ENCODE data around the gene DMXL2. TPM values are rescaled to one million over a fixed set of nuclear protein-coding genes. Genes with fewer than 3 reads are reported as not detected.
A peak's percentile ranks its signal among the peaks of the same experiment; 100 is the strongest.

Gene DMXL2
- total and polyA plus RNA-seq, 2 donors = 18.9 to 34.8 TPM

DNA sequence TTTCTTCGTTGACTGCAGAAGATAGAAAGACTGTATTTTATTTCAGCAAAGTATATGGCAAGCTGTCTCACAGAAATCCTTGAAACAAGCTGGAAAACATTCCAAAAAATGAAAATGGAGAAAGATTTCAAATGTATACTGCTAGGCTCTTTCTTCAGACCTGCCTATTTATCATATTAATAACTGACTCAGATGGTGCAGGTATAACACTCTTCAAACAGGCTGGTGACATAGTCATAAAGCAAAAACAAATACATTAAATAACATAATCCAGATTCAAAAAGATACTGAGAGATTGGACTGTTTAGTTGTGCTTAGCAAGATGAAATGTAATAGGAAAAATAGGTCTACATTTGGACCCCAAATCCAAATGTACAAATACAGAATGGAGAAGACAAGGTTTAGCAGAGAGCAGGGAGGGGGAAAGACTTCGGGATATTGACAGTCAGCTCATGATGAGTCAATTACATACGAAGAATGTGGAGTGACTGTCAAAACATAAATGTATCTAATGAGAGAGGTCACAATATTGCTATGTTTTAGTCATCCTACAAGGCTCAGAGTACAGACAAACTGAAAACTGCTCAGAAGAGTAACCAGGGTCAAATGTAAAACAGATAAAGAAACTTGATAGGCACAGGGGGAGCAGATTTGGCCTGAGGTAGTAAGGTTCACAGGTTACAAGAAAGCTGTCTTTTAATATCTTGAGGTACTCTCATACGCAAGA lies 88.7 kb downstream of the DMXL2 start:
- Histone ChIP-seq H3K9me3 (ENCODE audit: control insufficient read depth in 2 of 2, insufficient read depth in 1 of 2, low read length in 1 of 2) (no peaks in the 10 kb centered on the region), H3K27ac (ENCODE audit: low read depth in 1 of 2, low read length in 1 of 2) (no peak overlapping the region), H3K4me3 (ENCODE audit: low read length in 2 of 2) (no peak overlapping the region), H3K27me3 (ENCODE audit: control insufficient read depth in 2 of 2, insufficient read depth in 1 of 2, low read length in 1 of 2) (no peaks in the 10 kb centered on the region), H3K36me3 (ENCODE audit: control insufficient read depth in 2 of 2, insufficient read depth in 2 of 2, low read length in 1 of 2) (no peaks in the 10 kb centered on the region), H3K4me1 (ENCODE audit: control insufficient read depth in 2 of 2, insufficient read depth in 2 of 2, low read length in 2 of 2) (no peaks in the 10 kb centered on the region)
- no peak for DNase-seq (ENCODE audit: low read depth in 6 of 9, low spot score in 9 of 9)
- 94% methylated on average over 4 of the region's 4 CpGs for WGBS

GRCh38 chr15:51526955-51527354 lies 95.6 kb downstream of the DMXL2 start:
- no peaks in the 10 kb centered on the region for H3K36me3 ChIP-seq (ENCODE audit: control insufficient read depth in 2 of 2, insufficient read depth in 2 of 2, low read length in 1 of 2)
- no peak overlapping the region for H3K27ac ChIP-seq (ENCODE audit: low read depth in 1 of 2, low read length in 1 of 2)
- no peaks in the 10 kb centered on the region for H3K9me3 ChIP-seq (ENCODE audit: control insufficient read depth in 2 of 2, insufficient read depth in 1 of 2, low read length in 1 of 2)
- H3K27me3 ChIP-seq (ENCODE audit: control insufficient read depth in 2 of 2, insufficient read depth in 1 of 2, low read length in 1 of 2) = no peaks in the 10 kb centered on the region
- no peaks in the 10 kb centered on the region for H3K4me1 ChIP-seq (ENCODE audit: control insufficient read depth in 2 of 2, insufficient read depth in 2 of 2, low read length in 2 of 2)
- 99% methylated on average over 5 of the region's 5 CpGs for WGBS
- H3K4me3 ChIP-seq (ENCODE audit: low read length in 2 of 2) = no peak overlapping the region
- DNase-seq (ENCODE audit: low read depth in 6 of 9, low spot score in 9 of 9) = no peak

DNA sequence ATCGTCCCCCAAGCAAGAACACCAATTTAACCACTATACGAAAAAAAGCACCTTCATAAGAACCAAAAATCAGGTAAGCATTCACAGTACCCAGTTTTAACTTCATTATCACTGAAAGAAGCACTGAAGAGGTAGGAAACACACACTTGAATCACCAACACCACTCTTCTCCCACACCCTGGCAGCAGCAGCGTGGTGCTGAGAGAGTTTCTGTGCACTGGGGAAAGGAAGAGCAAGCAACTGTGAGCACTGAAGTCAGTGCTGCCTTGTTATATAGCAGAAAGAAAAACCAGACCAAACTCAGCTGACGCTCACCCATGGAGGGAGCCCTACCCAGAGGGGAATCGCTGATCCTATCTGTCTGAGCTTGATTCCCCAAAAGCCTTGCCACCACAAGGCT lies 98.2 kb downstream of the DMXL2 start:
- Histone ChIP-seq H3K4me3 (ENCODE audit: low read length in 2 of 2) (no peak overlapping the region), H3K36me3 (ENCODE audit: control insufficient read depth in 2 of 2, insufficient read depth in 2 of 2, low read length in 1 of 2) (no peaks in the 10 kb centered on the region), H3K4me1 (ENCODE audit: control insufficient read depth in 2 of 2, insufficient read depth in 2 of 2, low read length in 2 of 2) (no peaks in the 10 kb centered on the region), H3K9me3 (ENCODE audit: control insufficient read depth in 2 of 2, insufficient read depth in 1 of 2, low read length in 1 of 2) (no peaks in the 10 kb centered on the region), H3K27ac (ENCODE audit: low read depth in 1 of 2, low read length in 1 of 2) (no peak overlapping the region), H3K27me3 (ENCODE audit: control insufficient read depth in 2 of 2, insufficient read depth in 1 of 2, low read length in 1 of 2) (no peaks in the 10 kb centered on the region)
- no peak for DNase-seq (ENCODE audit: low read depth in 6 of 9, low spot score in 9 of 9)
- 96% methylated on average over 5 of the region's 5 CpGs for WGBS

DNA sequence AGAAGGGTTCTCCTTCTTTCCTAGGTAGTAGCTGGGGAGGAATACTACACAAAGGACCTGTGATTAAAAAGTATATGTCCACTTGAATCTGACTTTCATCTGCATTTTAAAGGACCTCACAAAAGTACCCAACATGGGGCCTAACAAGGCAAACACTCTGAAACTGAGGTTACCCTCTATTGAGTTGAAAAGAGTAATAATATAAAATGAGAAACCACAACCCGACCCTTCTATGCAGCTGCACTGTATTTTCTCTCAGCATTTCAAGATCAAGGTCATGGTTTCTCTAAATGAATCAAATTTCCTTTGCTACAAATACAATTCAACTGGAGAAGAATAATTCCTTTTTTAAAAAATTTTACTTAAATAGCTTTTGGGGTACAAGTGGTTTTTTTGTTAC lies 106.3 kb downstream of the DMXL2 start:
- no peak for DNase-seq (ENCODE audit: low read depth in 6 of 9, low spot score in 9 of 9)
- H3K4me1 ChIP-seq (ENCODE audit: control insufficient read depth in 2 of 2, insufficient read depth in 2 of 2, low read length in 2 of 2) = no peaks in the 10 kb centered on the region
- WGBS = 97% methylated on average over 1 of the region's 1 CpG
- no peak overlapping the region for H3K27ac ChIP-seq (ENCODE audit: low read depth in 1 of 2, low read length in 1 of 2)
- H3K27me3 ChIP-seq (ENCODE audit: control insufficient read depth in 2 of 2, insufficient read depth in 1 of 2, low read length in 1 of 2) = no peaks in the 10 kb centered on the region
- H3K9me3 ChIP-seq (ENCODE audit: control insufficient read depth in 2 of 2, insufficient read depth in 1 of 2, low read length in 1 of 2) = no peaks in the 10 kb centered on the region
- no peak overlapping the region for H3K4me3 ChIP-seq (ENCODE audit: low read length in 2 of 2)
- no peaks in the 10 kb centered on the region for H3K36me3 ChIP-seq (ENCODE audit: control insufficient read depth in 2 of 2, insufficient read depth in 2 of 2, low read length in 1 of 2)

- no peak for DNase-seq (ENCODE audit: low read depth in 6 of 9, low spot score in 9 of 9)
These were observed 117.3 kb downstream of the DMXL2 start for GRCh38 chr15:51505251-51505650.

GRCh38 chr15:51503003-51503402 lies 119.6 kb downstream of the DMXL2 start:
- DNase-seq (ENCODE audit: low read depth in 6 of 9, low spot score in 9 of 9) = no peak
- Histone ChIP-seq H3K27me3 (ENCODE audit: control insufficient read depth in 2 of 2, insufficient read depth in 1 of 2, low read length in 1 of 2) (no peaks in the 10 kb centered on the region), H3K4me1 (ENCODE audit: control insufficient read depth in 2 of 2, insufficient read depth in 2 of 2, low read length in 2 of 2) (no peaks in the 10 kb centered on the region), H3K4me3 (ENCODE audit: low read length in 2 of 2) (no peak overlapping the region), H3K36me3 (ENCODE audit: control insufficient read depth in 2 of 2, insufficient read depth in 2 of 2, low read length in 1 of 2) (no peaks in the 10 kb centered on the region), H3K27ac (ENCODE audit: low read depth in 1 of 2, low read length in 1 of 2) (no peak overlapping the region), H3K9me3 (ENCODE audit: control insufficient read depth in 2 of 2, insufficient read depth in 1 of 2, low read length in 1 of 2) (no peaks in the 10 kb centered on the region)

More at GRCh38 chr15:51505251-51505650, 117.3 kb downstream of the DMXL2 start:
- Histone ChIP-seq H3K27me3 (ENCODE audit: control insufficient read depth in 2 of 2, insufficient read depth in 1 of 2, low read length in 1 of 2) (no peaks in the 10 kb centered on the region), H3K36me3 (ENCODE audit: control insufficient read depth in 2 of 2, insufficient read depth in 2 of 2, low read length in 1 of 2) (no peaks in the 10 kb centered on the region), H3K27ac (ENCODE audit: low read depth in 1 of 2, low read length in 1 of 2) (no peak overlapping the region), H3K9me3 (ENCODE audit: control insufficient read depth in 2 of 2, insufficient read depth in 1 of 2, low read length in 1 of 2) (no peaks in the 10 kb centered on the region), H3K4me1 (ENCODE audit: control insufficient read depth in 2 of 2, insufficient read depth in 2 of 2, low read length in 2 of 2) (no peaks in the 10 kb centered on the region), H3K4me3 (ENCODE audit: low read length in 2 of 2) (no peak overlapping the region)
- 98% methylated on average over 1 of the region's 1 CpG for WGBS

DNA sequence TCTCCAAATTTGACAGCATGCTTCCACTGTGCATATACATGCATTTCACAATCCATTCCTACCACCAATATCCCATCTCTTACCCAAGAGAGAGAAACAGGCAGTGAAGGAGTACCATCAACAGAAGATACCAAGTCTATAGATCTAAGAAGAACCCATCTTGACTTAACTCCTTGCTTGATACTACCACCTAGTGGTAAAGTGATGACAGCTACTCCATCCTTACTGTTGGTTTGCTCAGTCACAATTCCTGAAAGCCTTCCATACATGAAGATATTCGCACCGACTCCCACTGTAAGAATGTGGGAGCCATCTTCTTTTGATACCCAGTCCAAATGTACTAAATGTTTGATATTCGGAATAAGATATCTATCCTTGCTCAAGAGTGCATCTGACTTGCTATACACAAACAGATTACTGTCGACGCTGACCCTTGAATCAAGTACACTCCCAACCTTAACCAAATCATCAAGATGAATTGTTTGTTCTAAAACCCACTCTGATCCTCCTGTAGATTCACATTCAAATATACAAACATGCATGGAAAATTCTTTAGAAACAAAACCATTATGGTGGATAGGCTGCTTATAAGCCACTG lies 123.1 kb downstream of the DMXL2 start:
- Histone ChIP-seq H3K27ac (ENCODE audit: low read depth in 1 of 2, low read length in 1 of 2) (no peak overlapping the region), H3K27me3 (ENCODE audit: control insufficient read depth in 2 of 2, insufficient read depth in 1 of 2, low read length in 1 of 2) (no peaks in the 10 kb centered on the region), H3K4me3 (ENCODE audit: low read length in 2 of 2) (no peak overlapping the region), H3K9me3 (ENCODE audit: control insufficient read depth in 2 of 2, insufficient read depth in 1 of 2, low read length in 1 of 2) (no peaks in the 10 kb centered on the region), H3K36me3 (ENCODE audit: control insufficient read depth in 2 of 2, insufficient read depth in 2 of 2, low read length in 1 of 2) (no peaks in the 10 kb centered on the region), H3K4me1 (ENCODE audit: control insufficient read depth in 2 of 2, insufficient read depth in 2 of 2, low read length in 2 of 2) (no peaks in the 10 kb centered on the region)
- DNase-seq (ENCODE audit: low read depth in 6 of 9, low spot score in 9 of 9) = peak in 4 of 9 donors; percentile 6 to 24 (median 8)
- 94% methylated on average over 5 of the region's 5 CpGs for WGBS

DNA sequence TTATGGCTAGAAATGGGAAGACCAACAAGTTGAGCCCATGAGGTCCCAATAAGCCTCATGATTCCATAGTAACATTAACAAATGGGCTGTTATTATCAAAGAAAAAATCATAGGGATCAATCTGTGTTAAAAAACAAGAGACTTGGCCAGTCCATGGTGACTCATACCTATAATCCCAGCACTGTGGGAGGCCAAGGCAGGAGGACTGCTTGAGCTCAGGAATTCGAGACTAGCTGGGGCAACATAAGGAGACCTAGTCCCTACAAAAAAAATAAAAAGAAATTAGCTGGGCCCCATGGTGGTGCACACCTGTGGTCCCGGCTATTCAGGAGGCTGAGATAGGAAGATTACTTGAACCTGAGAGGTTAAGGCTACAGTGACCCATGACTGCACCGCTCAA lies 124.8 kb downstream of the DMXL2 start:
- H3K4me3 ChIP-seq (ENCODE audit: low read length in 2 of 2) = no peak overlapping the region
- WGBS = 95% methylated on average over 3 of the region's 3 CpGs
- H3K36me3 ChIP-seq (ENCODE audit: control insufficient read depth in 2 of 2, insufficient read depth in 2 of 2, low read length in 1 of 2) = no peaks in the 10 kb centered on the region
- H3K9me3 ChIP-seq (ENCODE audit: control insufficient read depth in 2 of 2, insufficient read depth in 1 of 2, low read length in 1 of 2) = no peaks in the 10 kb centered on the region
- H3K4me1 ChIP-seq (ENCODE audit: control insufficient read depth in 2 of 2, insufficient read depth in 2 of 2, low read length in 2 of 2) = no peaks in the 10 kb centered on the region
- H3K27ac ChIP-seq (ENCODE audit: low read depth in 1 of 2, low read length in 1 of 2) = no peak overlapping the region
- no peaks in the 10 kb centered on the region for H3K27me3 ChIP-seq (ENCODE audit: control insufficient read depth in 2 of 2, insufficient read depth in 1 of 2, low read length in 1 of 2)
- DNase-seq (ENCODE audit: low read depth in 6 of 9, low spot score in 9 of 9) = no peak

DNA sequence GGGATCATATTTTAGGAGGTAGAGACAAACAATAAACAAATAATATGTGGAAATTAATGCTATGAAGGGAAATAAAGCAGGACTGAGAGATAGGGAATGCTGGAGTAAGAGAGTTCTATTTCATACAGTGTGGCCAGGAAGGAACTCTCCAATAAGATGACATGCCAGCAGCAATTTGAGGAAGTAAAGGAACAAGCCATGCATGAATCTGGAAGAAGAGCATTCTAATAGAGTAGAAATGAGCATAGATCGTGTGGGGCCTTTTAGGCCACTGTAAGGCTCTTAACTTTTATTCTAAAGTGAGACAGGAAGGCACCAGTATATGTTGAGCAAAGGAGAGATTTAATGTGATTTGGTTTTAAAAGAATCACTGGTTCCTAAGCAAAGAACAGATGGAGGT lies 126.3 kb downstream of the DMXL2 start:
- peaks cover 0 to 2% of the 10 kb centered on the region in 2 donors for H3K36me3 ChIP-seq (ENCODE audit: control insufficient read depth in 2 of 2, insufficient read depth in 2 of 2, low read length in 1 of 2)
- no peak for DNase-seq (ENCODE audit: low read depth in 6 of 9, low spot score in 9 of 9)
- H3K27ac ChIP-seq (ENCODE audit: low read depth in 1 of 2, low read length in 1 of 2) = no peak overlapping the region
- H3K4me3 ChIP-seq (ENCODE audit: low read length in 2 of 2) = no peak overlapping the region
- H3K27me3 ChIP-seq (ENCODE audit: control insufficient read depth in 2 of 2, insufficient read depth in 1 of 2, low read length in 1 of 2) = no peaks in the 10 kb centered on the region
- 78% methylated on average over 1 of the region's 1 CpG for WGBS
- H3K9me3 ChIP-seq (ENCODE audit: control insufficient read depth in 2 of 2, insufficient read depth in 1 of 2, low read length in 1 of 2) = no peaks in the 10 kb centered on the region
- H3K4me1 ChIP-seq (ENCODE audit: control insufficient read depth in 2 of 2, insufficient read depth in 2 of 2, low read length in 2 of 2) = no peaks in the 10 kb centered on the region

Measured in thymus (tissue), 11 donors.